Raji (cell line): ENCODE data around the gene SLC12A9.

Source experiments
- POLR2A ChIP-seq: IDR thresholded peaks from 2 replicates; pipeline ENCODE4 v1.6.1; 2011; ENCODE audit warnings: low read depth, low read length, control low read depth; ENCODE audit not compliant: insufficient read depth

Gene SLC12A9

DNA sequence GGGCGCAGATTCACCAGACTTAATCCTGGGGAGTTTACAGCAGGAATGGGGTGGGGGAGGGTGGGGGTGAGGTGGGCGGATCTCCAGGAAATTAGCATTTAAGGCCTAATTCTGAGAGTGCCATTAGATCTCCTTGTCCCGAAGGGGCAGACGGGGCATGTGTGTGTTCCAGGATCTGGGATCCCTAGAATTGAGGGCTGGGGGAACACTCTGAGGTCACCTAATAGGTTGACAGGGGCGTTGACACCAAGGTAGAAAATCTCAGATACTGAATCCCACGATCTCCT lies 15.8 kb upstream of the SLC12A9 start:
- no peak for TF ChIP-seq POLR2A

- TF ChIP-seq POLR2A, result no peak
Measured at GRCh38 chr7:100837099-100837836, 15.2 kb upstream of the SLC12A9 start.

- no peak for TF ChIP-seq POLR2A
Measured at GRCh38 chr7:100839361-100839760, 13.2 kb upstream of the SLC12A9 start.

DNA sequence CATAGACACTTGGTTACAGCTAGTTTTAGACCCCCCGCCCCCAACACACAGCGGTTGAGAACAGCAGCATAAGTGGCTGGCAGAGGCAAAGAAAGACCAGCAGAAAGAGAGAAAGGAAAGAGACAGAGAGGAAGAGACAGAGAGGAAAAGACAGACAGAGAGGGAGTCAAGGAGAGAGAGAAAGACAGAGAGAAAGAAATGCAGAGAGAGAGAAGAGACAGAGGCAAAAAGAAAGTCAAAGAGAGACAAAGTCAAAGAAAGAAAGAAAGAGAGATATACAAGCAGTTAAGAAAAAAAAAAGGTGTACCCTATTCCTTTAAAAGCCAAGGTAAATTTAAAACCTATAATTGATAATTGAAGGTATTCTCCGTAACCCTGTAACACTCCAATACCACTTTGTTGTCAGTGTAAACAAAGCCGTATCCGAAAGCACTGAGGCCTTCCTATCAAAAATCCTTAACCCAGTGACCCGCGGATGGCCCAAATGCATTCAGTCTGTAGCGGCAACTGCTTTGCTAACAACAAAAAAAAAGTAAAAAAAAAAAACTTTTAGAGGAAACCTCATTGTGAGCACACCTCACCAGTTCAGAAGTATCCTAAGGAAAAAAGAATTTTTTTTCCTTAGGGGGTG lies 11.9 kb upstream of the SLC12A9 start:
- no peak for TF ChIP-seq POLR2A

DNA sequence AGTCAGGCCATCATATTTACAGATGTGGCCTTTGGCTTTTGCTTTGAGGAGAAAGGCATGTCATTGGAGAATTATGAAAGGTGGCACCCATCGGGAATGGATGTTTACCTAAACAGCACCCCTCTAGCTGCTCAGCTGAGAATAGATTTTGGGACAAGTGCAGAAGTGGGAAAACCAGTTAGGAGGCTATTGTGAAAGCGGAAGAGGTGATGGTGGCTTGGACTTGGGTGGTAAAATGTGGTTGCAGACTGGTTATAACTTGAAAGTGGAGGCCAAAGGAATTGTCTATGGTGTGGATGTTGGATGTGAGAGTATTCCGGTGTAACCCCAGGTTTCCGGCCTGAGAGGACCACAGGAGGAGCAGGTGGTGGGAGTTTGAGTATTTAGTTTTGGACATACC lies 5.2 kb upstream of the SLC12A9 start:
- no peak for TF ChIP-seq POLR2A

GRCh38 chr7:100854146-100854895 lies 1.8 kb downstream of the SLC12A9 start:
- TF ChIP-seq POLR2A, result no peak

- TF ChIP-seq POLR2A, result no peak
Measured at GRCh38 chr7:100855515-100855914, 3.0 kb downstream of the SLC12A9 start.

GRCh38 chr7:100856871-100857282 lies 4.4 kb downstream of the SLC12A9 start:
- no peak for TF ChIP-seq POLR2A

DNA sequence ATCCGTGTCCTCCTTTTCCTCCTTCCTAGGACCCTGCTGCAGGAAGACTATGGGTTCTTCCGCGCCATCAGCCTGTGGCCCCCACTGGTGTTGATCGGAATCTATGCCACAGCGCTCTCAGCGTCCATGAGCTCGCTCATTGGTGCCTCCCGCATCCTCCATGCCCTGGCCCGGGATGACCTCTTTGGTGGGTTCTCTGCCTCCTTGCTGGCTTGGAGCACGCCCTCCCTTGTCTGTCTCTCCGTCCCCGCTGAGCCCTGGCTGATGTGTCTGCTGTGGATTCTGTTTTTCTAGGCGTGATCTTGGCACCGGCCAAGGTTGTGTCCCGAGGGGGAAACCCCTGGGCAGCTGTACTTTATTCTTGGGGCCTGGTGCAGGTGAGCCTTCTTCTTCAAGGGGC lies 7.3 kb downstream of the SLC12A9 start:
- no peak for TF ChIP-seq POLR2A

- no peak for TF ChIP-seq POLR2A
Measured at GRCh38 chr7:100860702-100861615, 8.4 kb downstream of the SLC12A9 start.

- TF ChIP-seq POLR2A, result no peak
Measured at GRCh38 chr7:100861616-100861985, 9.1 kb downstream of the SLC12A9 start.

- no peak for TF ChIP-seq POLR2A
Measured at GRCh38 chr7:100863406-100863950, 11.0 kb downstream of the SLC12A9 start.

GRCh38 chr7:100864263-100864845 lies 11.8 kb downstream of the SLC12A9 start:
- TF ChIP-seq POLR2A, result no peak

GRCh38 chr7:100865372-100865911 lies 12.9 kb downstream of the SLC12A9 start:
- TF ChIP-seq POLR2A, result no peak
